Uterus (tissue), 4 donors: ENCODE results near the gene KANSL1. TPM values are rescaled to one million over a fixed set of nuclear protein-coding genes. Genes with fewer than 3 reads are reported as not detected.

ENCODE experiments used
- DNase-seq, 2 donors: peaks; one replicate each; pipeline ENCODE4 v3.0.0-alpha.2; 2019 to 2020
- H3K27ac ChIP-seq, 2 donors: fragments of 200-600 bp; sonication (generic); 1 replicate in 1 of 2; 2 replicates in 1 of 2; pipeline ENCODE4 v1.5.1; 2016 to 2018
- H3K27me3 ChIP-seq, 2 donors: fragments of 200-600 bp; sonication (generic); one replicate each; pipeline ENCODE4 v1.5.1; 2018 to 2019; ENCODE audit warnings: control low read depth in 1 of 2
- H3K36me3 ChIP-seq, 2 donors: fragments of 200-600 bp; sonication (generic); one replicate each; pipeline ENCODE4 v1.5.1; 2019; ENCODE audit warnings: control low read depth in 1 of 2
- H3K4me1 ChIP-seq, 2 donors: fragments of 200-600 bp; sonication (generic); one replicate each; pipeline ENCODE4 v1.5.1; 2018 to 2019; ENCODE audit warnings: control low read depth in 1 of 2
- H3K4me3 ChIP-seq, 2 donors: fragments of 200-600 bp; sonication (generic); 1 replicate in 1 of 2; 2 replicates in 1 of 2; pipeline ENCODE4 v1.5.1; 2018 to 2019; ENCODE audit warnings: mild to moderate bottlenecking in 1 of 2
- H3K9me3 ChIP-seq, 2 donors: fragments of 200-600 bp; sonication (generic); one replicate each; pipeline ENCODE4 v1.5.1; 2019; ENCODE audit warnings: control low read depth in 1 of 2
- CTCF ChIP-seq, 4 experiments: fragments of 200-600 bp in 2 of 4; fragments of 450-650 bp in 2 of 4; sonication (generic) in 2 of 4; IDR thresholded peaks; one replicate each; pipeline ENCODE4 v1.5.1; 2016 to 2019; ENCODE audit warnings: antibody characterized with exemption in 4 of 4, mild to moderate bottlenecking in 2 of 4, moderate library complexity in 1 of 4
- POLR2A ChIP-seq, 2 donors: fragments of 450-650 bp; IDR thresholded peaks; one replicate each; pipeline ENCODE4 v1.6.1; 2016; ENCODE audit warnings: antibody characterized with exemption in 2 of 2, mild to moderate bottlenecking in 1 of 2, moderate library complexity in 1 of 2
- intact Hi-C: fragments of 100-400 bp; cut with DNase I; formaldehyde crosslinking; loops from one replicate; pipeline ENCODE4 v1.15.1; 2023; ENCODE audit warnings: low total_unique reads
- total RNA-seq, 4 donors: library from RNA; depleted of rRNA in 3 of 4; stranded (reverse); fragments of >200 nt in 3 of 4; gene quantifications; one replicate each; pipeline versions ENCODE4 v1.1.0 to v1.2.4, GENCODE V29; 2014 to 2023
- donor health status: DM: yes; HTN: yes; CAD: no.

KANSL1 gene
- total RNA-seq, 4 donors from 2014 or later, result 55.8 to 192 (median 146) TPM

- no peak overlapping the region for H3K27ac ChIP-seq
- peaks cover 1 to 2% of the 10 kb centered on the region in 2 donors for H3K4me1 ChIP-seq
- intact Hi-C loops, result no loop called here
Observed at GRCh38 chr17:46144246-46144645, 49.0 kb downstream of the KANSL1 start.

GRCh38 chr17:46143827-46144236, 49.4 kb downstream of the KANSL1 start:
- DNase-seq, result no peak
- Histone ChIP-seq H3K27me3 (no peaks in the 10 kb centered on the region), H3K36me3 (no peaks in the 10 kb centered on the region), H3K4me1 (peaks cover 0 to 6% of the 10 kb centered on the region in 2 donors), H3K9me3 (no peaks in the 10 kb centered on the region), H3K4me3 (no peak overlapping the region), H3K27ac (no peak overlapping the region)
- intact Hi-C loops, result no loop called here
- TF ChIP-seq POLR2A (IDR thresholded peaks at IDR 0.05) (no peak), CTCF (IDR thresholded peaks at IDR 0.05) (no peak)

More at GRCh38 chr17:46144246-46144645, 49.0 kb downstream of the KANSL1 start:
- Histone ChIP-seq H3K36me3 (no peaks in the 10 kb centered on the region), H3K4me3 (no peak overlapping the region), H3K9me3 (no peaks in the 10 kb centered on the region), H3K27me3 (no peaks in the 10 kb centered on the region)
- TF ChIP-seq CTCF (IDR thresholded peaks at IDR 0.05) (no peak), POLR2A (IDR thresholded peaks at IDR 0.05) (no peak)
- DNase-seq, result no peak

GRCh38 chr17:46141645-46142044, 51.6 kb downstream of the KANSL1 start:
- no peaks in the 10 kb centered on the region for H3K9me3 ChIP-seq
- no peaks in the 10 kb centered on the region for H3K27me3 ChIP-seq
- TF ChIP-seq POLR2A (IDR thresholded peaks at IDR 0.05), result no peak
- TF ChIP-seq CTCF (IDR thresholded peaks at IDR 0.05), result no peak
- H3K36me3 ChIP-seq, result no peaks in the 10 kb centered on the region
- intact Hi-C loops, result no loop called here
- H3K27ac ChIP-seq, result no peak overlapping the region
- no peak for DNase-seq
- H3K4me3 ChIP-seq, result no peak overlapping the region
- H3K4me1 ChIP-seq, result peaks cover 0 to 10% of the 10 kb centered on the region in 2 donors

GRCh38 chr17:46140645-46141197, 52.5 kb downstream of the KANSL1 start:
- H3K27ac ChIP-seq, result no peak overlapping the region
- DNase-seq, result no peak
- H3K36me3 ChIP-seq, result no peaks in the 10 kb centered on the region
- peaks cover 0 to 15% of the 10 kb centered on the region in 2 donors for H3K4me1 ChIP-seq
- no peaks in the 10 kb centered on the region for H3K9me3 ChIP-seq
- H3K27me3 ChIP-seq, result no peaks in the 10 kb centered on the region
- H3K4me3 ChIP-seq, result no peak overlapping the region
- TF ChIP-seq POLR2A (IDR thresholded peaks at IDR 0.05), result no peak
- TF ChIP-seq CTCF (IDR thresholded peaks at IDR 0.05), result no peak
- intact Hi-C loops, result no loop called here

- peaks cover 0 to 15% of the 10 kb centered on the region in 2 donors for H3K4me1 ChIP-seq
- H3K27ac ChIP-seq, result no peak overlapping the region
- TF ChIP-seq POLR2A (IDR thresholded peaks at IDR 0.05) (no peak), CTCF (IDR thresholded peaks at IDR 0.05) (no peak)
- H3K9me3 ChIP-seq, result no peaks in the 10 kb centered on the region
- intact Hi-C loops, result no loop called here
- no peaks in the 10 kb centered on the region for H3K36me3 ChIP-seq
- no peak for DNase-seq
- no peak overlapping the region for H3K4me3 ChIP-seq
- H3K27me3 ChIP-seq, result no peaks in the 10 kb centered on the region
Observed at GRCh38 chr17:46139432-46140210, 53.6 kb downstream of the KANSL1 start.
